Activated CD4-positive, alpha-beta T cell treated with anti-CD3 and anti-CD28 coated beads for 1 hour (primary cell): ENCODE data around the gene EXD3.

Source experiments
- DNase-seq: peaks from one replicate; pipeline ENCODE4 v3.0.0-alpha.2; 2020

The EXD3 gene

DNA sequence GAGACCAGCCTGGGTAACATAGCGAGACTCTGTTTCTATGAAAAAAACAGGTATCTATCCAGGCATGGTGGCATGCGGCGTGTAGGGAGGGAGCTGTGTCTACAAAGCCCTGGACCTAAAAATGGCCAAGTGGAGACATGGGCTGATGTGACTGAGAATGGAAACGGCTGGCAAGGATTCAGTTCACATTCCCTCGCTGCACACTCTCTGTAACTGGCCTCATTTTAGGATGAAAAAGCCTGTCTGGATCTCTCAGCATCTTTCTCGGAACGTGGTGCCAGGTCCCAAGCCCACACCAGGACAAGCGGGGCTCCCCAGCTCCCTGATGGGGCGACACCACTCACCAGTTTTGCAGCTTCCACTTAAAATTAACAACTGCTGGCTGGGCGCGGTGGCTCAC, 13.4 kb downstream of the EXD3 start:
- no peak for DNase-seq

DNA sequence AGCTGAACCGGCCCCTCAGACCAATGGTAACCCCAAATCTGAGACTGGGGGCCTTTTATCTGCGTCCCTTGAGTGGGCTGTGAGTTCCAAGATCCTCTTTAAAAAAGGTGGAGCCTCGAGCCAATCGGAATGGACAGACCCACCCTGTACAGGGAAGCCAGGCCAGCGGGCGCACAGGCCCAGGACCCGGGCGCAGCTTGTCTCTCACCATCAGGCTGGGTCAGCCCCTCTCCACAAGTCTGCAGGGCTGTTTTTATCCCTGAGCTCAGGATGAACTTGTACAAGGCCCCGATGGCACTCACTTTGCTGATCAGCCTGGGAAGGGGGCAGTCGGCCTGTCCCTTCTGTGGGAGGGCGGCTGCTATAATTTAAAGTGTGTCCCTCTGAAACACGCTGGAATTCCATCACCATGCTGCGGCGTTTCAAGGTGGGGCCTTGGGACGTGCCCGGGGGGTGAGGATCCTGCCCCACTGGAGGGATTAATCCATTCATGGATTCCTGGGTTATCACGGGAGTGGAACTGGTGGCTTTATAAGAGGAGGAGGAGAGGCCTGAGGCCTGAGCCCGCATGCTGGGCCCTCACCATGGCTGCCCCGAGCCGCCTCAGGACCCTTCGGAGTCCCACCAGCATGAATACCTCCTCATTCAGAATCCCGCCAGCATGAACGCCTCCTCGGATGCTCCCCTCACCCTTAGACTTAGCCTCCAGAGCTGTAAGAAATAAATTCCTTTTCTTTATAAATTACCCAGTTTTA, 14.1 kb downstream of the EXD3 start:
- no peak for DNase-seq

DNA sequence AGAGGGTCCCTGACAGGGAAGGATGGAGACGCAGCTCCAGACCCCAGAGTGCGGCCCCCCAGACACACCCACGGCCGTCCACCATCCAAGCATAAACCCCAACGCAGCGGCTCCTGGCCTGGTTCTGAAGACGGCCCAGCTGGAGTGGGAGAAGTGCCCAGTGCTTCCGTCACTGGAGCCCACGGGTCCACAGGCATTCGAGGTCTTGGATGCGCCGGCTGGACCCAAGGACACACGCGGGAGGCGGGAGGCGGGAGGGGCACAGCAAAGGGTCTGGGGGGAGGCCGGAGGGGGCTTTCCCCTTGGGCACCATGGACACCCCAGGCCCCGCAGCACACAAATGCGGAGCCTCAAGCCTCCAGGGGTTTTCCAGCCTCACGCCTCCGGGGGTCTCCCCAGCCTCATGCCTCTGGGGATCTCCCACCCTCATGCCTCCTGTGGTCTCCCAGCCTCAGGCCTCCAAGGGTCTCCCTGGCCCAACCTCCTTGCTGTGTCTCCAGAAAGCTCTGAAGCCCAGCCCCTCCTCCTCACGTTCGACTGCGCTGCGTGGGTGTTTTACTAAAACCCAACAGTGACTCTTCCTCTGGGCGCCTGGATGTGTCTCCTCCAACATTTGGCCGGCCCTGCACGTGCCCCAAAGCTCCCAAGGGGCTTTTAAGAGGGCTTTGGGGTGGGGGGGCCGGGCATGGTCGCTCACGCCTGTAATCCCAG, 15.2 kb downstream of the EXD3 start:
- DNase-seq = no peak

DNA sequence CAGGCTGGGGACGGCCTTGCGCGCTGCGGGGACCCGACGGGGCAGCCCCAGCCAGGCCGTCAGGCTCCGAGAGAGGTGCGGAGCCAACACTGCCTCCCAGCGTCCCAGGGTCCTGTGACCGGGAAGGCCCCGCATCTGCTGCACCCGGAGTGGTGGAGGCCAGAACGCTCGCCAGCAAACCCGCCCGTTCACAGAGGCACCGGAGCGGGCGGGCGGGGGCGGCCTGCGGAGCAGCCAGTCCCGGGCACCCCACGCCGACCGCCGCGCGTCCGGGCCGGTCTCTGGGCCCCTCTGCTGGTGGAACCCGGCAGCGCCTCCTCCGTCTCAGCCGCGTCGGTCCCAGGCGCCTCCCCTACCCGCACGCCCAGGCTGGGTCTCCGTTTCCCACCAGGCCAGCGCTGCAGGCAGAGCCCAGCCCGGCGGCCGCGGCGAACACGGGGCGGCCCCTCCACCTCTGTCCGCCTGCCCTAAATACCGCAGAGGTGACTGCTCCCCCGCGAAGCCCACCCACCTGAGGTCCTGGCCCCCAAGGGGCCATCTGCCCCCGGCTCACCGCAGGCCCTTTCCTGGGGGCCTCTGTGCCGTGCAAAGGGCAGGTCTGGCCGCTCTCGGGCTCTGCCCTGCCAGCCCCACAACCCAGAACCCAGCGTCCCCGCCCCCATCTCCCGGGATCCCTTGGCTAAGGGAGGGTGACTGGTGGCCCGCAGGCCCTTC, 15.9 kb downstream of the EXD3 start:
- peak; percentile 48 for DNase-seq

DNA sequence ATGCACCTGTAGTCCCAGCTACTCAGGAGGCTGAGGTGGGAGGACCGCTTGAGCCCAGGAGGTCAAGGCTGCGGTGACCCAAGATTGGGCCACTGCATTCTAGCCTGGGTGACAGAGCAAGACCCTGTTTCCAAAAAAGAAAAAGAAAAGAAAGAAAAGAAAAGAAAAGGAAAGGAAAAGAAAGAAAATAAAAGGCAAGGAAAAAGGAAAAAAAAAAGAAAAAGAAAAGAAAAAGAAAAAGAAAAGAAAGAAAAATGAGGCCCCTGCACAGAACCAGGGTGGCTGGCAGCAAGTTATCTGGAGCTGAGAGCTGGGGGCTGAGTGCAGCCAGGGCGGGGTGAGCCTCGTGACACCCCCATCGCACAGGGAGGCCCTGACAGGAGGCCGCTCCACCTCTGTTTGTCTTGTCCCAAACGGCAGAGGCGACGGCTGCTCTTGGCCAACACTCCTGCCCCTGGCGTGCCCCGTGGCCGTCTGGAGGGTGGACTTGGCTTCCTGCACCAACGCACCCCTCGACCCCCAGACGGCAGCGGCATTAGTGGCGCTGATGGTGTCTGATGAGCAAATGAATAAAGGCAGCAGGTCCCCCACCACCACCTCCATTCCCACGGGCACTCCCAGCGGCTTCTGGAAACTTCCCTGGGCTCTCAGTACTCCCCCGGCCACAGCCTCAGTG, 16.7 kb downstream of the EXD3 start:
- DNase-seq = no peak

DNA sequence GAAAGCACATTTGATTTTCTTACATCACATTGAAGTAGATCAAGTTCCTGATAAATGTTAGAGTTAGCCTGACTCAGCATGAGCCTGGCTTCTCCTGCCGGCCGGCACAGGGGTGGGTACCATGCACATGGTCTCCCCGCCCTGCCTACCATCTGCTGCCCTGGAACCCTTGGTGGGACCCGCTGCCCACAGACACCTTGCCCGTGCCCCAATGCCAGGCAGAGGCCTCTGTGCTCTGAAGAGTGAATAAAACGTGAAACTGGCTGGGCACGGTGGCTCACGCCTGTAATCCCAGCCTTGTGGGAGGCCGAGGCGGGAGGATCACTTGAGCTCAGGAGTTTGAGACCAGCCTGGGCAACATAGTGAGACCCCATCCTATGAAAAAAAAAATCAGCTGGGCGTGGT, 17.3 kb downstream of the EXD3 start:
- DNase-seq = no peak

DNA sequence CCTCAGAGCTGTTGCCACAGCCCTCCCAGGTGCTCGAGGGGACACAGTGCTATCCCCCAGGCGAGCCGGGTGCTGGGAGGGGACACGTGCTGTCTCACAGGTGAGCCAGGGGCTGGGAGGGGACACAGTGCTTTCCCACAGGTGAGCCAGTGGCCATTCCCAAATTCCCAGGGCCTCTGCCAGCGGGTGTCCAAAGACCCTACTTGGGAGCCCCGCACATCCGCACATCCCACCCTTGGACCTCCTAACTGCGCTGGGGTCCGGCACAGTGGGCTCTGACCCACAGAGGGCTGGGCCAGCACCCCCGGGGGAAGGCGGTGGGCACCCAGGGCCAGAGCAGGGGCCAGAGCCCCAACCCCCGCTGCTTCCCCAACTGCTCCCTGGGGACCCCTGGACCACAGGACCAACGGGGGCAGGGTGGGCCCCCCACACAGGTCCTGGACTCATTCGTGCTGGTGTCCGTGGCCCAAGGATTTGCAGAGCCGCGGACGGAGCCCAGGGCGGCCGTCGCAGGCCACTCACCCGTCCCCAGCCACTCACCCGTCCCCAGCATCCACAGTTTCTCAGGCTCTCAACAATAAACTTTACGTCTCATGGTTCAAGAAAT, 17.9 kb downstream of the EXD3 start:
- no peak for DNase-seq

DNA sequence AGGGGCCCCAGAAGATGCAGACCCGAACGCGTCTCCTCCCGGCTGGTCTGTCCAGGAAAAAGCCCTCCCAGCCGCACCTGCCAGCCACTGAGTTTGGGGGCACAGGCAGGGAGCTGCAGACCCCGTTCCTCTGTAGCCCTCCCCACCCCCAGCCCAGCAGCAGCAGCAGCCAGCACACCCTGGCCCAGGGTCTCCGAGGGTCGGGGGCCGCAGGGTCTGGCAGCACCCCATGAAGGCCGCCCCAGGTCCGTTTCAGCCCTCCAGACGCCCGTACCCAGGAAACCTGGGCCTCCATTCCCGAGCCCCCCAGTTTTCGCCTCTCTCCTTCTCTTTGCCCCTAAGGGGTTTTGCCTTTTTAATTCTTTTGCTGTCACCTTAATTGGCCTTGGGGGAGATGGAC, 19.7 kb downstream of the EXD3 start:
- no peak for DNase-seq

DNA sequence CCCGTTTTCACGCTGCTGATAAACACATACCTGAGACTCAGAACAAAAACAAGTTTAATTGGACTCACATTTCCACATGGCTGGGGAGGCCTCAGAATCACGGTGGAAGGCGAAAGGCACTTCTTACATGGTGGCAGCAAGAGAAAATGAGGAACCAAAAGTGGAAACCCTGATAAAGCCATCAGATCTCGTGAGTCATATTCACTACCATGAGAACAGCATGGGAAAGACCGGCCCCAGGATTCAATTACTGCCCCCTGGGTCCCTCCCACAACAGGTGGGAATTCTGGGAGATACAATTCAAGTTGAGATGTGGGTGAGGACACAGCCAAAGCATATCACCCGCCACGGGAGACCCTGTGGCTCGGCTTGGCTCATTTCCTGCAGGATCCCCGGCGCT, 20.2 kb downstream of the EXD3 start:
- no peak for DNase-seq

DNA sequence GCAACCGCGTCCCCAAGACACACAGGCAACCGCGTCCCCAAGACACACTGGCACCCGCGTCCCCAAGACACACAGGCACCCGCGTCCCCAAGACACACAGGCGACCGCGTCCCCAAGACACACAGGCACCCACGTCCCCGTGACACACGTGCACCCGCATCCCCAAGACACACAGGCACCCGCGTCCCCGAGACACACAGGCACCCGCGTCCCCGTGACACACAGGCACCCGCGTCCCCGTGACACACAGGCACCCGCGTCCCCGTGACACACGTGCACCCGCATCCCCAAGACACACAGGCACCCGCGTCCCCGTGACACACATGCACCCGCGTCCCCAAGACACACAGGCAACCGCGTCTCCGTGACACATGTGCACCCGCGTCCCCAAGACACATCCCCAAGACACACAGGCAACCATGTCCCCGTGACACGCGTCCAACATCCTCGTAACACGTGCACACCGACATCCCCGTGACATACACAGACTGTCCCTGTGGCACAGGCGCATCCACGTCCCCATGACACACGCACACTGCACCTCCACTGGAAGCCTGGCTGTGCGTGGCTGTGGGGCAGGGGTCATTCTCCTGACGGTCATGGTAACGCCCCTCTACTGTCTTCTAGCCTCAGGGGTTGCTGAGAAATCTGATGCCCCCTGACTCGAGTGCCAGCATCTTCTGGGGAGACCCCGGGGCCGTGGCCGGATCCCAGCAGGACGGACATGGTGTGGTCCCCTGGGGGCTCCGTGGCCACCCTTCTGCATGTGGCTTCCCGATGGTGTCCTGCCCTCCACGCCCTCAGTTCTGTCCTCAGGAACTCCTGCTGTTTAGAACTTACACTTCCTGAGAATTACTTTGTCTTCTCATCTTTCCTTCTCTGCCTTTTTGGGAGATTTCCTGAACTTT, 24.1 kb downstream of the EXD3 start:
- no peak for DNase-seq

DNA sequence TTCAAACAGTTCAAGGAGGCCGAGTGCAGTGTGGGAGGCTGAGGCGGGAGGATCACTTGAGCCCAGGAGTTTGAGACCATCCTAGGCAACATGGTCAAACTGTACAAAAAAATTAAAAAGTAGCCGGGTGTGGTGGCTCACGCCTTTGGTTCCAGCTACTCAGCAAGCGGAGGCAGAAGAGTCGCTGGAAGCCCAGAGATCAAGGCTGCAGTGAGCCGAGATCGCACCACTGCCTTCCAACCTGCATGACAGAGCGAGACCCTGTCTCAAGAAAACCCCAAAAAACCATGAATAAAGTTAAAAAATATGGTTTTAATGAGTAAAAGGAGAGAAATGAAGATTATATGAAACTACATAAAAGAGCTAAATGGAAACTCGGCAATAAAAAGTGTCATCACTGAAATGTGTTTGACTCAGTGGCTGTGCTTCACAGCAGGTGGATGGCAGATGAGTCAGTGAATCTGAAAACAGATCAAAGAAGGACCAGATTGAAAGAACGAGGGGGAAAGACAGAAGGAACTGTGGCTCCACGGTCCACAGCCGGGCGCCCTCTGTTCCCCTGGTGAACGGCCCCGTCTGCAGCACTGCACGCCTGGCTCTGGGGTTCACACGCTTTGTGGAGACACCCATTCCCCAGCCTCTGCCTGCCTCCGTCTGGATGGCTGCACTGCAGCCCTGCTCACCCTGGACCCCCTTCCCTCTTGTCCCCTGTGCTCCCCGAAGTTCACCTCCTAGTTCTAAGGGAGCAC, 25.1 kb downstream of the EXD3 start:
- no peak for DNase-seq

DNA sequence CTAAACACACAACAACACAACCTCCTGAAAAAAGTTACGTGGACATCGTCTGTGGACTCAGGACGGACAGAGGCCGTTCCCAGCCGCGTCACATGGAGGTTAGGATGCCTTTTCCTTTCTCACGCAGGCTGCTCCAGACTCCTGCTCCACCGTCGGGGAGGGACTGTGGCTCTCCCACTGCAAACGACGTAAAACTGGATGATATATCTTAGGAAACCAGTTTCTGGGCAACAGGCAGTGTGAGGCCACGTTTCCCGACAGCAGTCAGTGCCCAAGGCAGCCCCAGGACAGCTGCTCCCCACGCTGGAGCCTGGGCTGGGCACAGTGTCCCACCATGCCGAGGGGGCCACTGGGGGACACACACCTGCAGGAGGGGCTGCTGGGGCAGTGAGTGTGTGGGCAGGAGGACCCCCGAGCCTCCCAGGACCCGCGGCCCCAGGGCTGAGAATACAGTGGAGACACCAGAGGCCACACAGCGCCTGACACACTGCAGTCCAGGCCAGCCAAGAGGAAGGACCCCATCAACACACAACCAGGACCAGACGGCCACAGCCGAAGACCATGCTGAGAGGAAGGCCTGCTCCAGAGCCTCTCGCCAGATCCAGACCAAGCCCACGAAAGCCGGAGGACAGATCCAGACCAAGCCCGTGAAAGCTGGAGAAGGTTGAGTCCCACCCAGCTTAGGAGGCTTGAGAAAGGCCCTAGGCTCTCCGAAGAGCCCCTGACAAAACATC, 26.2 kb downstream of the EXD3 start:
- DNase-seq = no peak

DNA sequence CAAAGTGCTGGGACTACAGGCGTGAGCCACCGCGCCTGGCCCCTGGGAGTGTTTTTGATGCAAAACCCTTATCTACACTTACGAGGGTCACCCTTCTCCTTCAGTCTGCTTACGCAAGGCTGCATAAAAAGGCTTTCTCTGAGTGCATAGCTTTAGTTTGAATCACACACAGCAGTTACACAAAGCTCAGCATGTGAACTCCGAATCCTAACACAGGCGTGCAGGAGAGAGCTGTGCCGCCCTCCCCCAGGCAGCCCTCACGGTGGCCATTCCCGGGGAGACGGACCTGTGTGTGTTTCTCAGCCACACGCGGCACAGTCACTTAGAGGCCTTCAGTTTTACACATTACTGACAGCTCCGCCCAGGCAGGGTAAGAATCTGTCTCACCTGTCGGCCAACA, 26.7 kb downstream of the EXD3 start:
- no peak for DNase-seq

DNA sequence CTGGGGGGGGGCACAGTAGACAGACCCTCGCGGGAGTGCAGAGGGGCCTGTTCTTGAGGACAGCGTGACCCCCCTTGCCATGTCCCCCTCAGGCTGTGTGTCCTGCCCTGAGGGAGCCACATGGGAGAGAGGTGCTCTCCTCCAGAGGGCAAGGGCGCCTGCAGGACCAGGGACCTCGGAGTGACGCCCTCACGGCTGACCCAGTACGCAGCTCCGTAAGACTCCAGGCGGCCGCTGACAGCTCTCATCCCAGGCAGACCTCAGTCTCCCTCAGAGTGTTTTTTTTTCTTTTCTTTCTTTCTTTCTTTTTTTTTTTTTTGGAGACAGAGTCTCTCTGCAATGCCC, 27.3 kb downstream of the EXD3 start:
- no peak for DNase-seq

DNA sequence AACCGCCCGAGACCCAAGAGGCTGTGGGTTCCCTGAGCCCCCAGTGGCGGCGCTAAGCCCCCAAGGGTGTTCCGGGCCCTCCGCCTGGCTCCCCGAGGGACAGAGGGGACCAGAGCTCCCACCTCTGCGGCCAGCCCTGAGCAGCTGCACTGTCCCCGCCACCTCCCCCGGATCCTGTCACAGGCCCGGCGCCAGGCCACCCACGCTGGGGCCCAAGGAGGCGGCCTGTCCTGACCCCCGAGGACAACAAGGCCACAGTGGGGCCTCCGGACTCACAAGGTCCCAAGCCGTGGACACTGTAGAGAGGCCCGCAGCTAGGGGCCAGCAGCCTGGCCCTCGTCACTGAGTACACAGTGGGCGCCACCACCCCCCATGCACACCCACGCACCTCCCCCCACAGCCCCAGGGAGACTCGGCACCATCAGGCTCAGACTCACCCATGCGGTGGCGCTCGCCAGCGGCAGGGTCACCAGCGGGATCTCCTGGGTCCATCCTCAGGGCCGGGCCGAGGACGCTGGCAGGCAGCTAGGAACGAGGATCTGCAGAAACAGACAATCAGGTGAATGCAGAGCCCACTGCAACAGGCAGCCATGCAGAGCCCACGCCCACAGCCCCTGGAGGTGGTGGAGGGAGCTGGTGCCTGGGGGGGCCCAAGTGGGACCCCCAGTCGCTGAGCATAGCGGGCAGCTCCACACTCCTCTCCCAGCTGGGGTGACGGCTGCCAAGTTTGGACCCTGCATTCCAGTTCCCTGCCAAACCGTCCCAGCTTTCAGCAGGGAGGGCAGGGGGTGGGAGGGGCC, 27.9 kb downstream of the EXD3 start:
- DNase-seq = no peak

DNA sequence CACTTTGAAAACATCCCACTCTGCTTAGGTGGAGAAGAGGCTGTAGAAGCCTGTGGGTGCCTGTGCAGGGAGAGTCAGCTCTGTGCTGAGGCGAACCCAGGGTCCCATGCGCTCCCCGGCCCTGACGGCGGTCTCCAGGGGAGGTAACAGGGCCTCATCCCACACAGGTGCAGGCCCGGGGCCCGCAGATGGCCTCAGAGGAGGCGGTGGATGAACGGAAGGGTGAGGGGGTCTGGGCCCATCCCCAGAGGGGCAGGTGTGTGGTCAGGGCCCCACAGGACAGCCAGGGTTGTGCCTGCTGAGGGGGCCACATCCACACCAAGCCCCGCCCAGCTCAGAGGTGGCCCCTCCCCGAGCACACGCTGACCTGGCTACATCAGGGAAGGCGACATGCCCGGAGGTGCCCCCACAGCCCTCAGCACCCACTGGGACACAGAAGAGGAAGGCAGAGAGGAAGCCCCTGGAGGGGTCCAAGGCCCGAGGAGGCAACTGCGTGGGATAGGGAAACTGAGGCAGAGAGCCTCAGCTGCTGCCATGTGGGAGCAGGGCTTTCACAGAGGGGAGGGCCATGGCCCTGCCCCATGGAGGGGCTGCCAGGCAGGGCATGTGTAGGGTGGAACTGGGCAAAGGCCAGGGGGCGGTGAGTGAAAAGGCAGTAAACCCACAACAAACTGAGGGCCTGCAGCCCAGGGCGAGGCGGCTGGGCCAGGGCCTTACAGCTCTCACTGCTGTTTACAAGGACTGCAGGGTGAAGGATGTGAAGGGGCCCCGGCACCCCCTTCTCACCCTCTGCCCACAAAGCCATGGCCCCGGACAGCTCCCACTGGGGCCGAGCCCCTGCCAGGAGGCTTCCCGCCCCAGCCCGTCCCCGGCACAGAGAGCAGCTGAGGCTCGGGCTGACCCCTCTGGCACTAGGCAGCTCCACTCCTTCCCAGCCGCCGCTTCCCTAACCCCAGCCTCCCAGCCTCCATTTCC, 29.5 kb downstream of the EXD3 start:
- DNase-seq = no peak

DNA sequence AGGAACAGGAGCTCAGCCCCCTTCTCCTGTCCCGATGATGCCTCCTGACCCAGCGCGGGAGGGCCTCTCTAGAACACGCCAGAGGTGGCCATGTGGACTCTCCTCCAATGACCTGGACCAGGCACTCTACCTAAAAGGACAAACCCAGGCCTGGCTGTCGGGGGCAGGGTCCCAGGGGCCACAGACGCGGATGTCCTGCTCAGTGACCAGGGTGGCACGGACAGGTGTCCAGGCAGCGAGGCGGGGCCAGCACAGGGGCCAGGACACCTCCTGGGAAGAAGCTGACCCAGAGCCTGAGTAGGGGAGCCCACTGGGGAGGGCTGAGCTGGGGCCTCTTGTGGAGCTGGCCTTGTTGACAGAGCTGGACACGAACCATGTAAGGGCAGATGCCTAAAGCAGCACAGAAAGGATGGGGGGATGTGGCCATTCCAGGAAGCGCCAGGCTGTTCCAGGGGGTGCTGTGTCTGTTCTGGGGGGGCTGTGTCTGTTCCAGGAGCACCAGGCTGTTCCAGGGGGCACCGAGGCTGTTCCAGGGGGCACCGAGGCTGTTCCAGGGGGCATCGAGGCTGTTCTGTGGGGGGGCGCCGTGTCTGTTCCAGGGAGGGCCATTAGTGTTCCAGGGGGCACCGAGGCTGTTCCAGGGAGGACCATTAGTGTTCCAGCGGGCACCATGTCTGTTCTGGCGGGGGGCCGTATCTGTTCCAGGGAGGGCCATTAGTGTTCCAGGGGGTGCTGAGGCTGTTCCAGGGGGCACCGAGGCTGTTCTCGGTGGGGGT, 30.5 kb downstream of the EXD3 start:
- no peak for DNase-seq

DNA sequence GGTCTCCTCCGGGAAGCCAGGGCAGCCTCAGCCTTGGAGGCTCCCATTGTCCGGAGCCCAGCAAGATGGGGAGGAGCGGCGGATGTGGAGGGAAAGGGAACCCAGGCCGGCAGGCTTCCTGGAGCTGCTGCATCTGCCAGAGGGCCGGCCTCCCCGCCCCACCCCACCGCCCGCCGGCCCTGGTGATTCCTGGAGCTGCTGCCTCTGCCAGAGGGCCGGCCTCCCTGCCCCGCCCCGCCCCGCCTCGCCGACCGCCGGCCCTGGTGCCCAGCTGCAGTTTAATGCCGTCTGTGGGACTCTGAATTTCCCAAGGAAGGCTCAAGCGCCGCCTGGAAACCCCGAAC, 31.6 kb downstream of the EXD3 start:
- DNase-seq = no peak
